ENCODE data around the gene ARPC1B. TPM values are rescaled to one million over a fixed set of nuclear protein-coding genes. Genes with fewer than 3 reads are reported as not detected.
"Not testable (repeated sequence)": the region's sequence is repeated elsewhere in the genome, so short reads cannot be mapped to it uniquely, and the experiment has no call there.

Gene ARPC1B
- total and polyA plus RNA-seq, 10 donors = 302 to 758 (median 418) TPM

DNA sequence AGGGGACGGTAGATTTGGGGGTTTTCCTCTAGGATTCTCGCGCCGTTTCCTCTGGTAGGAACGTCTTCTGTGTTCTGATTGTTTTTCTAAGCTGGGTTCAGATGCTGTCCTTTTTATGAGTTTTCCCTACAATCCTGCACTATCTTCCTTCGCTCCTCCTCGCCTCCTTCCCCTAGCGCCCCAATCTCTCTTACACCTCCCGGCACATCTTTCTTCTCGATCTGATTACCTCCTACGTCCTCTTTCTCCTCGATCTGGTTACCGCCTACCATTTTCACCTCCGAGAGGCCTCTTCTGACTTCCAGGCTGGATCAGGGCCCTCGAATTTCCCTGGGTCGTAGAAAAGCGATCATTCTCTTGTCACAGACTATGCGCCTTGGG lies 34.7 kb downstream of the ARPC1B start:
- TF ChIP-seq POLR2AphosphoS5 (IDR thresholded peaks at IDR 0.05) (no peak), POLR2A (IDR thresholded peaks at IDR 0.05) (no peak)
- TF ChIP-seq, protein P1, sequence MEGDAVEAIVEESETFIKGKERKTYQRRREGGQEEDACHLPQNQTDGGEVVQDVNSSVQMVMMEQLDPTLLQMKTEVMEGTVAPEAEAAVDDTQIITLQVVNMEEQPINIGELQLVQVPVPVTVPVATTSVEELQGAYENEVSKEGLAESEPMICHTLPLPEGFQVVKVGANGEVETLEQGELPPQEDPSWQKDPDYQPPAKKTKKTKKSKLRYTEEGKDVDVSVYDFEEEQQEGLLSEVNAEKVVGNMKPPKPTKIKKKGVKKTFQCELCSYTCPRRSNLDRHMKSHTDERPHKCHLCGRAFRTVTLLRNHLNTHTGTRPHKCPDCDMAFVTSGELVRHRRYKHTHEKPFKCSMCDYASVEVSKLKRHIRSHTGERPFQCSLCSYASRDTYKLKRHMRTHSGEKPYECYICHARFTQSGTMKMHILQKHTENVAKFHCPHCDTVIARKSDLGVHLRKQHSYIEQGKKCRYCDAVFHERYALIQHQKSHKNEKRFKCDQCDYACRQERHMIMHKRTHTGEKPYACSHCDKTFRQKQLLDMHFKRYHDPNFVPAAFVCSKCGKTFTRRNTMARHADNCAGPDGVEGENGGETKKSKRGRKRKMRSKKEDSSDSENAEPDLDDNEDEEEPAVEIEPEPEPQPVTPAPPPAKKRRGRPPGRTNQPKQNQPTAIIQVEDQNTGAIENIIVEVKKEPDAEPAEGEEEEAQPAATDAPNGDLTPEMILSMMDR (IDR thresholded peaks at IDR 0.05 in 8 of 11, conservative IDR thresholded peaks at IDR 0.05 in 3 of 11) = no peak
- Histone ChIP-seq H3K27me3 (replicated peaks in 1 of 7) (no peaks in the 10 kb centered on the region), H3K27ac (peak overlapping the region; percentile 92 to 98 (median 96)), H3K4me1 (peaks cover 32 to 78% (median 55%) of the 10 kb centered on the region in 6 donors), H3K9me3 (no peaks in the 10 kb centered on the region), H3K36me3 (peaks cover 4 to 55% (median 43%) of the 10 kb centered on the region in 6 donors), H3K4me3 (peak overlapping the region; percentile 91 to 100 (median 96))
- 0 to 1% (median 0%) methylated on average over 18 of the region's 18 CpGs for WGBS, 5 donors
- intact Hi-C loops (cut with DNase I; ENCODE audit: low total_unique reads) = loop anchor here (5.0 kb wide), 1 partner anchor 37 kb away; the partner anchor contains the start of gene ARPC1B
- DNase-seq = no peak

- TF ChIP-seq POLR2A (IDR thresholded peaks at IDR 0.05) (no peak), POLR2AphosphoS5 (IDR thresholded peaks at IDR 0.05) (no peak)
- TF ChIP-seq, protein P1 (IDR thresholded peaks at IDR 0.05 in 8 of 11, conservative IDR thresholded peaks at IDR 0.05 in 3 of 11) = no peak
- no peak for DNase-seq
- Histone ChIP-seq H3K4me1 (peaks cover 32 to 72% (median 52%) of the 10 kb centered on the region in 6 donors), H3K27me3 (replicated peaks in 1 of 7) (no peaks in the 10 kb centered on the region), H3K9me3 (no peaks in the 10 kb centered on the region), H3K27ac (peak overlapping the region in 7 of 8 donors; percentile 92 to 98 (median 96)), H3K4me3 (peak overlapping the region; percentile 91 to 100 (median 96)), H3K36me3 (peaks cover 4 to 55% (median 45%) of the 10 kb centered on the region in 6 donors)
- intact Hi-C loops (cut with DNase I; ENCODE audit: low total_unique reads) = loop anchor here (5.0 kb wide), 1 partner anchor 38 kb away; the partner anchor contains the start of gene ARPC1B
- WGBS, 5 donors = 34 to 42% (median 38%) methylated on average over 3 of the region's 3 CpGs
These were observed 35.3 kb downstream of the ARPC1B start for GRCh38 chr7:99409806-99410205.

DNA sequence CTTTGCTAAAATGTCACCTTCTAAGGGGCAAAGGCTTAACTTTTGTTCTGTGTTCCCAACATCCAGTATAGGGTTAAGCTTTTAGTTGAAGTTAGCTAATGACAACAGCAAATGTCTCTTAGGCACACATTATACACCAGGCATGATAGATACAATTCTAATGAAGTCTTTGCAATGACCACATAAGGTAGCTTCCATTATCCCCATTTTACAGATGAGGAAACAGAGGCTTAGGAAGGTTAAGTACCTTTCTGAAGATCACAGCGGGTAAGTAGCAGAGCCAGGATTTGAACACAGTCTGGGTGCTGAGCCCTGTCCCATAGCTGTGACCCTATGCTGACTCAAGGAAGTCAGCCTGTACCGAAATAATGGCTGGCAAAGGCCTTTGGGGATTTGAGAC lies 36.1 kb downstream of the ARPC1B start:
- TF ChIP-seq POLR2A (IDR thresholded peaks at IDR 0.05) (no peak), POLR2AphosphoS5 (IDR thresholded peaks at IDR 0.05) (no peak)
- TF ChIP-seq, protein P1 (IDR thresholded peaks at IDR 0.05 in 8 of 11, conservative IDR thresholded peaks at IDR 0.05 in 3 of 11) = no peak
- Histone ChIP-seq H3K36me3 (peaks cover 4 to 59% (median 51%) of the 10 kb centered on the region in 6 donors), H3K27me3 (replicated peaks in 1 of 7) (no peaks in the 10 kb centered on the region), H3K27ac (no peak overlapping the region), H3K4me3 (no peak overlapping the region), H3K9me3 (no peaks in the 10 kb centered on the region), H3K4me1 (peaks cover 32 to 70% (median 46%) of the 10 kb centered on the region in 6 donors)
- intact Hi-C loops (cut with DNase I; ENCODE audit: low total_unique reads) = no loop called here
- DNase-seq = no peak
- 92 to 100% (median 94%) methylated on average over 2 of the region's 2 CpGs for WGBS, 5 donors

GRCh38 chr7:99415513-99416127 lies 41.1 kb downstream of the ARPC1B start:
- H3K27ac ChIP-seq; DNase-seq; H3K27me3 ChIP-seq (replicated peaks in 1 of 7); H3K9me3 ChIP-seq; intact Hi-C loops (cut with DNase I; ENCODE audit: low total_unique reads); H3K4me3 ChIP-seq: not testable (repeated sequence)
- WGBS, 5 donors = 64 to 88% (median 76%) methylated on average over 17 of the region's 17 CpGs
- TF ChIP-seq, protein P1 (IDR thresholded peaks at IDR 0.05 in 8 of 11, conservative IDR thresholded peaks at IDR 0.05 in 3 of 11) = peak in 10 of 11 experiments; percentile 19 to 74 (median 56)
- peak in 1 of 3 donors; percentile 21 for TF ChIP-seq POLR2AphosphoS5 (IDR thresholded peaks at IDR 0.05)
- peaks cover 2 to 31% (median 8%) of the 10 kb centered on the region in 6 donors for H3K4me1 ChIP-seq
- H3K36me3 ChIP-seq = peaks cover 4 to 100% (median 98%) of the 10 kb centered on the region in 6 donors
